Neuron (in vitro differentiated cells): Measurements from ENCODE around the gene MIPOL1.
"Not testable (repeated sequence)": the region's sequence is repeated elsewhere in the genome, so short reads cannot be mapped to it uniquely, and the experiment has no call there.

ENCODE experiments used
- H2AFZ ChIP-seq: one replicate; pipeline ENCODE4 v1.6.1; 2013; ENCODE audit warnings: low read depth, mild to moderate bottlenecking, inconsistent platforms, low read length, moderate library complexity
- H3K27me3 ChIP-seq: one replicate; pipeline ENCODE4 v1.6.1; 2013; ENCODE audit warnings: low read length; ENCODE audit not compliant: insufficient read depth
- H3K36me3 ChIP-seq: one replicate; pipeline ENCODE4 v1.6.1; 2013; ENCODE audit warnings: low read length; ENCODE audit not compliant: insufficient read depth
- H3K4me1 ChIP-seq: one replicate; pipeline ENCODE4 v1.6.1; 2013; ENCODE audit warnings: low read length; ENCODE audit not compliant: insufficient read depth
- H3K4me3 ChIP-seq: 2 replicates; pipeline ENCODE4 v1.5.1; 2013; ENCODE audit warnings: mild to moderate bottlenecking, low read length, moderate library complexity
- H3K9me3 ChIP-seq: one replicate; pipeline ENCODE4 v1.6.1; 2013; ENCODE audit warnings: low read length

MIPOL1 gene

DNA sequence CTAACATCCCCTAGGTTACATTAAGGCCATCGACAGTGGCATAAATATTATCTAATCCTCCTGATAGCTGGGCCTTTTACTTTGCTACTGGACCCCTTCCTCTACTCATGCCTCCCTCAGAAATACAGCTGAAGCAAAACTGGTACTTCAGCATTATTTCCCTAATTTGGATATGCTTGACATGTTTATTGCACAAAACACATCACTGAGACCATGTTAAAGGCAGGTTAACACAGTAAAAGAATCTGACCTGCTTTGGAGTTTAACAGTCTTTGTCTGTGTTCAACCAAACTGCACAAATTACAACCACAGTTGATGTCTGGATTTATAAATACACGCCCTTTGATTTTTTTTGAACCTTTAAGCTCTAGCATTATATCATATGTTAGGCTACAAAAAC is 240.7 kb downstream of the MIPOL1 start:
- H3K4me1 ChIP-seq: peaks cover 2% of the 10 kb centered on the region
- H2AFZ ChIP-seq: no peak overlapping the region
- H3K4me3 ChIP-seq: no peak overlapping the region
- H3K27me3 ChIP-seq: no peaks in the 10 kb centered on the region
- no peaks in the 10 kb centered on the region for H3K9me3 ChIP-seq
- no peaks in the 10 kb centered on the region for H3K36me3 ChIP-seq

- no peak overlapping the region for H2AFZ ChIP-seq
- no peaks in the 10 kb centered on the region for H3K36me3 ChIP-seq
- H3K27me3 ChIP-seq: no peaks in the 10 kb centered on the region
- no peaks in the 10 kb centered on the region for H3K9me3 ChIP-seq
- H3K4me3 ChIP-seq: no peak overlapping the region
- H3K4me1 ChIP-seq: peaks cover 1% of the 10 kb centered on the region
Observed at GRCh38 chr14:37443461-37443860, 245.7 kb downstream of the MIPOL1 start.

- Histone ChIP-seq H3K27me3 (no peaks in the 10 kb centered on the region), H3K36me3 (no peaks in the 10 kb centered on the region), H2AFZ (no peak overlapping the region), H3K4me1 (no peaks in the 10 kb centered on the region), H3K9me3 (no peaks in the 10 kb centered on the region), H3K4me3 (no peak overlapping the region)
Observed at GRCh38 chr14:37447883-37448391, 250.2 kb downstream of the MIPOL1 start.

GRCh38 chr14:37452323-37452722 is 254.6 kb downstream of the MIPOL1 start:
- Histone ChIP-seq H3K4me3 (no peak overlapping the region), H2AFZ (no peak overlapping the region), H3K4me1 (no peaks in the 10 kb centered on the region), H3K36me3 (no peaks in the 10 kb centered on the region), H3K27me3 (no peaks in the 10 kb centered on the region), H3K9me3 (no peaks in the 10 kb centered on the region)

GRCh38 chr14:37453985-37454384 is 256.2 kb downstream of the MIPOL1 start:
- Histone ChIP-seq H3K36me3 (no peaks in the 10 kb centered on the region), H2AFZ (no peak overlapping the region), H3K9me3 (no peaks in the 10 kb centered on the region), H3K4me1 (no peaks in the 10 kb centered on the region), H3K27me3 (no peaks in the 10 kb centered on the region), H3K4me3 (no peak overlapping the region)

- Histone ChIP-seq H3K27me3 (no peaks in the 10 kb centered on the region), H2AFZ (no peak overlapping the region), H3K4me3 (no peak overlapping the region), H3K4me1 (no peaks in the 10 kb centered on the region), H3K9me3 (peaks cover 8% of the 10 kb centered on the region), H3K36me3 (no peaks in the 10 kb centered on the region)
Observed at GRCh38 chr14:37457334-37457733, 259.6 kb downstream of the MIPOL1 start.

DNA sequence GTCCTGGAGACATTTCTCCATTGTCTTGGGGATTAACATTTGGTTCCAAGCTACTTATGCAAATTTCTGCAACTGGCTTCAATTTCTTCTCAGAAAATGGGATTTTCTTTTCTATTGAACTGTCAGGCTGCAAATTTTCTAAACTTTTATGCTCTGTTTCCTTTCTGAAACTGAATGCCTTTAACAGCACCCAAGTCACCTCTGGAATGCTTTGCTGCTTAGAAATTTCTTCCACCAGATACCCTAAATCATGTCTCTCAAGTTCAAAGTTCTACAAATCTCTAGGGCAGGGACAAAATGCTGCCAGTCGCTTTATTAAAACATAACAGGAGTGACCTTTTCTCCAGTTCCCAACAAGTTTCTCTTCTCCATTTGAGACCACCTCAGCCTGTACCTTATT is 264.7 kb downstream of the MIPOL1 start:
- H2AFZ ChIP-seq, H3K4me3 ChIP-seq, H3K4me1 ChIP-seq, H3K36me3 ChIP-seq, H3K27me3 ChIP-seq, H3K9me3 ChIP-seq: not testable (repeated sequence)

GRCh38 chr14:37464192-37464858 is 266.6 kb downstream of the MIPOL1 start:
- Histone ChIP-seq H3K9me3 (peaks cover 8% of the 10 kb centered on the region), H3K4me1 (no peaks in the 10 kb centered on the region), H2AFZ (no peak overlapping the region)

DNA sequence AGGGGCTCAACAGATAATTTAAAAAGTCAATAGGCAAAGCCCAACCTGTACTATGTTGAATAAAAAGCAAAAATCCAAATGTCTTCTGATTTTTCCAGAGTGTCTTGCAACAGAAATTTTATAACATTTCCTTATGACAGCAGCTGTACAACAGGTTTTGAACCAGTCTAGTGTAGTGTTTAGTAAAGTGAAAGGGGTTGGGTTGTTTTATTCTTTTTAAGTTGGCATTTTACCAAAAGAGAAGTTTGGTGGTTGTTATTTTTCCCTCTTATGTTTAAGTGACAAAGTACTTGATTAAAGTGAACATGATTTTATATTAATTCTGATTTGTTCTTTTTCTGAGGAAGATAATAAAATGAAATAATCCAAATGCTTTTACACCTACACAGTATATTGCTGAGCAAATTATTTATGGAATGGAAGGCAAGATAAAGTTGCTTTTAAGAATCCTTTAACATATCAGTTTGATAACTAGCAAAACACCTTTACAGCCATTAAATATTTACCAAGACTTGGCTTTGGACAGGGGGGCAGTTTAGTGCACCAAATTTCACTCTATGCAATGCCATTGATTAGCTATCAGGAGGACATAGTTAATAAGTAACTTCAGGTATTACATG is 268.4 kb downstream of the MIPOL1 start:
- Histone ChIP-seq H3K36me3 (no peaks in the 10 kb centered on the region), H3K4me1 (no peaks in the 10 kb centered on the region), H2AFZ (no peak overlapping the region), H3K9me3 (peaks cover 7% of the 10 kb centered on the region), H3K27me3 (no peaks in the 10 kb centered on the region), H3K4me3 (no peak overlapping the region)

More at GRCh38 chr14:37464192-37464858, 266.6 kb downstream of the MIPOL1 start:
- Histone ChIP-seq H3K36me3 (no peaks in the 10 kb centered on the region), H3K4me3 (no peak overlapping the region), H3K27me3 (no peaks in the 10 kb centered on the region)

DNA sequence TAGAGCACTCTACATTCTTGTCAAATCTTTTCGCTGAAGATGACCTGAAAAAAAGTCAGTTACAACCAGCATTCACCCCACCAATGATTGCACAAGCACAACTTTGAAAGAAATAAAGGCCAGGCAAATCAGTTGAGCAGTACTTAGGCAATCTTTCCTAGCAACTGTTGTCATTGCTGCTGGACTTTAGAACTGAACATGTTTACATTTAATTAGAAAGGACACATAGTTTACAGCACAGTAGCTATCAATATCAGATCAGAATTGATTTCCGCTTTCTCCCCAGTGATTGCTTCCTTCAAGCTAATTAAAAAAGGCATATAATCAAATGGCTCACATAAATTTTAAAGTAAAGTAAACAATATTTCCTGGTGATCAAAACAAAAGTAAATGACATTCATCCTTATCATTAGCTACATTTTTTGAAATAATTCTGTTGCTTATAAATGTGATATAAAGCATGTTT is 268.9 kb downstream of the MIPOL1 start:
- H3K4me1 ChIP-seq: no peaks in the 10 kb centered on the region
- H3K36me3 ChIP-seq: no peaks in the 10 kb centered on the region
- H3K9me3 ChIP-seq: peaks cover 3% of the 10 kb centered on the region
- no peak overlapping the region for H3K4me3 ChIP-seq
- H3K27me3 ChIP-seq: no peaks in the 10 kb centered on the region
- H2AFZ ChIP-seq: no peak overlapping the region

GRCh38 chr14:37469650-37470049 is 271.9 kb downstream of the MIPOL1 start:
- H2AFZ ChIP-seq: no peak overlapping the region
- H3K4me3 ChIP-seq: no peak overlapping the region
- H3K36me3 ChIP-seq: no peaks in the 10 kb centered on the region
- H3K4me1 ChIP-seq: no peaks in the 10 kb centered on the region
- no peaks in the 10 kb centered on the region for H3K9me3 ChIP-seq
- no peaks in the 10 kb centered on the region for H3K27me3 ChIP-seq

DNA sequence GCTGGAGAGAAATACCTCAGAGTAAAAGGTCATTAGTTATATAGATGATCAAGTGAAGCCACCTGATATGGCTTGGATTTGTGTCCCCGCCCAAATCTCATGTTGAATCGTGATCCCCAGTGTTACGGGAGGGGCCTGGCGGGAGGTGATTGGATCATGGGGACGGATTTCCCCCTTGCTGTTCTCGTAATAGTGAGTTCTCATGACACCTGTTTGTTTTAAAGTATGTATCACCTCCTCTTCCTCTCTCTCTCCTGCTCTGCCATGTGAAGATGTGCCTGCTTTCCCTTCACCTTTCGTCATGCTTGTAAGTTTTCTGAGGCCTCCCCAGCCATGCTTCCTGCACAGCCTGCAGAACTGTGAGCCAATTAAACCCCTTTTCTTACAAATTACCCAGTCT is 272.5 kb downstream of the MIPOL1 start:
- H3K9me3 ChIP-seq: no peaks in the 10 kb centered on the region
- no peak overlapping the region for H3K4me3 ChIP-seq
- H3K4me1 ChIP-seq: no peaks in the 10 kb centered on the region
- H2AFZ ChIP-seq: no peak overlapping the region
- H3K27me3 ChIP-seq: no peaks in the 10 kb centered on the region
- H3K36me3 ChIP-seq: no peaks in the 10 kb centered on the region

- Histone ChIP-seq H3K4me1 (no peaks in the 10 kb centered on the region), H3K27me3 (no peaks in the 10 kb centered on the region), H3K9me3 (no peaks in the 10 kb centered on the region), H3K36me3 (no peaks in the 10 kb centered on the region), H3K4me3 (no peak overlapping the region), H2AFZ (no peak overlapping the region)
Observed at GRCh38 chr14:37472906-37473305, 275.2 kb downstream of the MIPOL1 start.
